IMR-90 (cell line): ENCODE results near the gene TMEM127. TPM values are rescaled to one million over a fixed set of nuclear protein-coding genes. Genes with fewer than 3 reads are reported as not detected.

ENCODE experiments used
- ATAC-seq: fragments of 200-7000 bp; cut with Tn5 transposase; 2 replicates; pipeline ENCODE4 v1.9.1; 2020; ENCODE audit warnings: low read depth, mild to moderate bottlenecking, moderate library complexity
- BruUV-seq: library from RNA; stranded (reverse); fragments of 400-500 nt; replicated peaks from 2 replicates; lab custom pipeline; 2021; lab: Mats Ljungman, UMichigan
- CTCF ChIA-PET: fragments of 300-600 bp; formaldehyde crosslinking; extraction: SDS; loops from one replicate; lab custom pipeline; 2021; ENCODE audit warnings: antibody characterized with exemption; lab: Yijun Ruan, JAX
- POLR2A ChIA-PET: fragments of 300-600 bp; sonication (Branson Sonifier 250); formaldehyde crosslinking; loops from one replicate; lab custom pipeline; 2022; ENCODE audit warnings: antibody characterized with exemption; ENCODE audit not compliant: unreplicated experiment; lab: Charles Lee
- DNase-seq: peaks from one replicate; pipeline ENCODE4 v3.0.0; 2013
- H2AFZ ChIP-seq: replicated peaks from 2 replicates; pipeline ENCODE3; 2013; ENCODE audit warnings: low read length, mild to moderate bottlenecking; ENCODE audit not compliant: poor library complexity
- H2AK5ac ChIP-seq: 2 replicates; pipeline ENCODE4 v1.6.1; 2013; ENCODE audit warnings: low read depth, low read length, inconsistent platforms
- H2AK9ac ChIP-seq: replicated peaks from 2 replicates; pipeline ENCODE3; 2013; ENCODE audit warnings: mild to moderate bottlenecking, low read depth, low read length, moderate library complexity; ENCODE audit not compliant: poor library complexity
- H2BK120ac ChIP-seq: 2 replicates; pipeline ENCODE4 v1.6.1; 2013; ENCODE audit warnings: low read depth, low read length, inconsistent platforms
- H2BK15ac ChIP-seq: 3 replicates; pipeline ENCODE4 v1.6.1; 2013; ENCODE audit warnings: low read depth, low read length, inconsistent platforms
- H2BK20ac ChIP-seq: 2 replicates; pipeline ENCODE4 v1.6.1; 2013; ENCODE audit warnings: low read depth, mild to moderate bottlenecking, inconsistent platforms, low read length, moderate library complexity
- H2BK5ac ChIP-seq: 2 replicates; pipeline ENCODE4 v1.6.1; 2013; ENCODE audit warnings: mild to moderate bottlenecking, low read depth, low read length, inconsistent platforms; ENCODE audit not compliant: poor library complexity, severe bottlenecking
- H3K14ac ChIP-seq: replicated peaks from 2 replicates; pipeline ENCODE4 v1.6.1; 2013; ENCODE audit warnings: low read depth, low read length, inconsistent platforms
- H3K18ac ChIP-seq: 2 replicates; pipeline ENCODE4 v1.6.1; 2013; ENCODE audit warnings: low read depth, low read length, control low read depth
- H3K23ac ChIP-seq: 2 replicates; pipeline ENCODE4 v1.6.1; 2013; ENCODE audit warnings: low read depth, low read length, inconsistent platforms
- H3K27ac ChIP-seq: 2 replicates; pipeline ENCODE4 v1.5.1; 2013; ENCODE audit warnings: mild to moderate bottlenecking, control low read depth, low read length; ENCODE audit not compliant: insufficient read depth
- H3K27me3 ChIP-seq: 2 replicates; pipeline ENCODE4 v1.6.1; 2013; ENCODE audit warnings: low read length; ENCODE audit not compliant: control insufficient read depth, insufficient read depth
- H3K36me3 ChIP-seq: 2 replicates; pipeline ENCODE4 v1.6.1; 2013; ENCODE audit warnings: low read length, mixed read lengths; ENCODE audit not compliant: control insufficient read depth, insufficient read depth
- H3K4ac ChIP-seq: 2 replicates; pipeline ENCODE4 v1.6.1; 2013; ENCODE audit warnings: low read depth, low read length, inconsistent platforms
- H3K4me1 ChIP-seq: 2 replicates; pipeline ENCODE4 v1.6.1; 2013; ENCODE audit warnings: low read length, mixed read lengths; ENCODE audit not compliant: control insufficient read depth, insufficient read depth
- H3K4me2 ChIP-seq: 2 replicates; pipeline ENCODE4 v1.6.1; 2013; ENCODE audit warnings: low read depth, mild to moderate bottlenecking, control low read depth, low read length, moderate library complexity
- H3K4me3 ChIP-seq: 2 replicates; pipeline ENCODE4 v1.5.1; 2013; ENCODE audit warnings: low read depth, mild to moderate bottlenecking, control low read depth, low read length, moderate library complexity; ENCODE audit not compliant: insufficient read depth
- H3K56ac ChIP-seq: 2 replicates; pipeline ENCODE4 v1.6.1; 2013; ENCODE audit warnings: low read length, inconsistent platforms; ENCODE audit not compliant: insufficient read depth; ENCODE audit errors: extremely low read depth
- H3K79me1 ChIP-seq, 2 experiments: 2 replicates each; pipeline ENCODE4 v1.6.1; 2013; ENCODE audit warnings: low read length in 2 of 2, inconsistent platforms in 1 of 2, low read depth in 1 of 2
- H3K9ac ChIP-seq: 2 replicates; pipeline ENCODE4 v1.6.1; 2013; ENCODE audit warnings: low read depth, low read length, control low read depth
- H3K9me1 ChIP-seq: 2 replicates; pipeline ENCODE4 v1.6.1; 2013; ENCODE audit warnings: low read length, inconsistent platforms; ENCODE audit not compliant: insufficient read depth
- H3K9me3 ChIP-seq: 2 replicates; pipeline ENCODE4 v1.6.1; 2013; ENCODE audit warnings: low read length; ENCODE audit not compliant: control insufficient read depth, insufficient read depth
- H4K20me1 ChIP-seq: 2 replicates; pipeline ENCODE4 v1.6.1; 2013; ENCODE audit warnings: low read length, inconsistent platforms; ENCODE audit not compliant: insufficient read depth
- H4K5ac ChIP-seq: 2 replicates; pipeline ENCODE4 v1.6.1; 2013; ENCODE audit warnings: mild to moderate bottlenecking, low read depth, low read length, control low read depth
- H4K8ac ChIP-seq, 2 experiments: 2 replicates each; pipeline ENCODE4 v1.6.1; 2013; ENCODE audit warnings: low read depth in 2 of 2, low read length in 2 of 2, control low read depth in 1 of 2, inconsistent platforms in 1 of 2
- H4K91ac ChIP-seq: 2 replicates; pipeline ENCODE4 v1.6.1; 2013; ENCODE audit warnings: low read depth, low read length, inconsistent platforms; ENCODE audit not compliant: insufficient read depth
- BHLHE40 ChIP-seq: fragments of 150-350 bp; IDR thresholded peaks from 2 replicates; pipeline ENCODE4 v1.6.1; 2016; ENCODE audit warnings: mild to moderate bottlenecking, low read depth, low read length
- CHD1 ChIP-seq: IDR thresholded peaks from 2 replicates; pipeline ENCODE4 v1.6.1; 2012; ENCODE audit warnings: low read depth, low read length, improper control_type of control experiment
- MAFK ChIP-seq: IDR thresholded peaks from 2 replicates; pipeline ENCODE4 v1.6.1; 2012; ENCODE audit warnings: low read depth, low read length, improper control_type of control experiment
- MAZ ChIP-seq: IDR thresholded peaks from 2 replicates; pipeline ENCODE4 v1.6.1; 2012; ENCODE audit warnings: low read depth, mild to moderate bottlenecking, low read length, improper control_type of control experiment, moderate library complexity, borderline replicate concordance
- MXI1 ChIP-seq: IDR thresholded peaks from 2 replicates; pipeline ENCODE4 v1.6.1; 2012; ENCODE audit warnings: low read depth, mild to moderate bottlenecking, low read length, moderate library complexity, borderline replicate concordance
- NFE2L2 ChIP-seq: fragments of 150-350 bp; IDR thresholded peaks from 2 replicates; pipeline ENCODE4 v1.6.1; 2016; ENCODE audit warnings: low read depth, mild to moderate bottlenecking, low read length
- POLR2A ChIP-seq: IDR thresholded peaks from 2 replicates; pipeline ENCODE4 v1.6.1; 2012; ENCODE audit warnings: mild to moderate bottlenecking, low read depth, low read length
- RAD21 ChIP-seq: IDR thresholded peaks from 2 replicates; pipeline ENCODE4 v1.6.1; 2012; ENCODE audit warnings: low read length, improper control_type of control experiment
- RCOR1 ChIP-seq: IDR thresholded peaks from 2 replicates; pipeline ENCODE4 v1.6.1; 2012; ENCODE audit warnings: mild to moderate bottlenecking, low read length, improper control_type of control experiment; ENCODE audit not compliant: insufficient replicate concordance
- SMC3 ChIP-seq: fragments of 150-350 bp; IDR thresholded peaks from 2 replicates; pipeline ENCODE4 v1.6.1; 2016; ENCODE audit warnings: low read depth, mild to moderate bottlenecking, antibody characterized with exemption, low read length, moderate library complexity
- WGBS, 2 experiments: methylation state at CpG; one replicate each; pipeline versions ENCODE4 v1.1.5 to v1.1.7; 2013; ENCODE audit warnings: missing lambda C conversion rate in 2 of 2; ENCODE audit not compliant: insufficient read length in 1 of 2; ENCODE audit errors: extremely low coverage in 2 of 2; 5-methylcytosine and 5-hydroxymethylcytosine counted together
- dilution Hi-C: fragments of 300-500 bp; cut with HindIII; formaldehyde crosslinking; loops from one replicate; pipeline ENCODE4 v1.14.3; 2018; ENCODE audit warnings: low sequenced_read_pairs; ENCODE audit not compliant: unreplicated experiment
- in situ Hi-C: fragments of 300-500 bp; cut with MboI; formaldehyde crosslinking; loops from 3 replicates; pipeline ENCODE4 v1.14.3; 2019; ENCODE audit warnings: low sequenced_read_pairs, inconsistent platforms, mixed read lengths
- intact Hi-C: fragments of 100-400 bp; cut with micrococcal nuclease; formaldehyde crosslinking; loops from 2 replicates; pipeline ENCODE4 v1.10.0; 2022
- polyA plus RNA-seq, 3 experiments: library from polyadenylated mRNA; depleted of rRNA; stranded (reverse); fragments of >200 nt; gene quantifications; 2 replicates each; pipeline ENCODE4 v1.2.3, GENCODE V29; 2012; ENCODE audit warnings: low replicate concordance in 1 of 3
- total RNA-seq: library from RNA; depleted of rRNA; stranded (reverse); fragments of >200 nt; gene quantifications from 2 replicates; pipeline ENCODE4 v1.2.3, GENCODE V29; 2012
- TF ChIP-seq, protein P1 (sequence below): conservative IDR thresholded peaks from 2 replicates; pipeline ENCODE4 v1.5.1; 2012; ENCODE audit warnings: mild to moderate bottlenecking, low read depth, low read length, improper control_type of control experiment
- TF ChIP-seq, protein P2 (sequence below): fragments of 150-350 bp; IDR thresholded peaks from 2 replicates; pipeline ENCODE4 v1.6.1; 2017; ENCODE audit warnings: mild to moderate bottlenecking, antibody characterized with exemption, low read length, low read depth

The TMEM127 gene
- total and polyA plus RNA-seq, 2 of the 4 experiments (the other 2 are of a cell fraction), result 35.7 to 47.6 TPM

GRCh38 chr2:96247896-96248295 is 17.9 kb downstream of the TMEM127 start:
- Histone ChIP-seq H3K79me1 (peaks cover 7 to 21% of the 10 kb centered on the region in 2 experiments; a peak in 3 of 4 replicates), H3K27ac (no peak overlapping the region), H2BK120ac (no peak overlapping the region), H3K14ac (no peak overlapping the region), H3K9me3 (peaks cover 2% of the 10 kb centered on the region; the same call in 1 of the 2 replicates), H3K27me3 (no peaks in the 10 kb centered on the region), H3K4me3 (no peak overlapping the region), H4K5ac (no peak overlapping the region), H3K36me3 (peaks cover 11% of the 10 kb centered on the region; the same call in 1 of the 2 replicates), H3K4ac (no peak overlapping the region), H2AFZ (no peak overlapping the region), H3K9me1 (peaks cover 29% of the 10 kb centered on the region), H4K91ac (no peak overlapping the region), H3K9ac (no peak overlapping the region), H3K18ac (no peak overlapping the region), H4K20me1 (peaks cover 7% of the 10 kb centered on the region), H2AK9ac (no peak overlapping the region), H2AK5ac (no peak overlapping the region), H3K56ac (no peak overlapping the region), H2BK20ac (no peak overlapping the region), H2BK5ac (no peak overlapping the region), H4K8ac (no peak overlapping the region), H3K4me2 (no peak overlapping the region), H3K4me1 (peaks cover 11% of the 10 kb centered on the region), H3K23ac (no peak overlapping the region), H2BK15ac (no peak overlapping the region)
- TF ChIP-seq, protein P1, sequence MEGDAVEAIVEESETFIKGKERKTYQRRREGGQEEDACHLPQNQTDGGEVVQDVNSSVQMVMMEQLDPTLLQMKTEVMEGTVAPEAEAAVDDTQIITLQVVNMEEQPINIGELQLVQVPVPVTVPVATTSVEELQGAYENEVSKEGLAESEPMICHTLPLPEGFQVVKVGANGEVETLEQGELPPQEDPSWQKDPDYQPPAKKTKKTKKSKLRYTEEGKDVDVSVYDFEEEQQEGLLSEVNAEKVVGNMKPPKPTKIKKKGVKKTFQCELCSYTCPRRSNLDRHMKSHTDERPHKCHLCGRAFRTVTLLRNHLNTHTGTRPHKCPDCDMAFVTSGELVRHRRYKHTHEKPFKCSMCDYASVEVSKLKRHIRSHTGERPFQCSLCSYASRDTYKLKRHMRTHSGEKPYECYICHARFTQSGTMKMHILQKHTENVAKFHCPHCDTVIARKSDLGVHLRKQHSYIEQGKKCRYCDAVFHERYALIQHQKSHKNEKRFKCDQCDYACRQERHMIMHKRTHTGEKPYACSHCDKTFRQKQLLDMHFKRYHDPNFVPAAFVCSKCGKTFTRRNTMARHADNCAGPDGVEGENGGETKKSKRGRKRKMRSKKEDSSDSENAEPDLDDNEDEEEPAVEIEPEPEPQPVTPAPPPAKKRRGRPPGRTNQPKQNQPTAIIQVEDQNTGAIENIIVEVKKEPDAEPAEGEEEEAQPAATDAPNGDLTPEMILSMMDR, result no peak
- no peak for TF ChIP-seq BHLHE40
- no peak for TF ChIP-seq POLR2A
- TF ChIP-seq, protein P2, sequence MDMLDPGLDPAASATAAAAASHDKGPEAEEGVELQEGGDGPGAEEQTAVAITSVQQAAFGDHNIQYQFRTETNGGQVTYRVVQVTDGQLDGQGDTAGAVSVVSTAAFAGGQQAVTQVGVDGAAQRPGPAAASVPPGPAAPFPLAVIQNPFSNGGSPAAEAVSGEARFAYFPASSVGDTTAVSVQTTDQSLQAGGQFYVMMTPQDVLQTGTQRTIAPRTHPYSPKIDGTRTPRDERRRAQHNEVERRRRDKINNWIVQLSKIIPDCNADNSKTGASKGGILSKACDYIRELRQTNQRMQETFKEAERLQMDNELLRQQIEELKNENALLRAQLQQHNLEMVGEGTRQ, result no peak
- TF ChIP-seq RAD21, result no peak
- no peak for TF ChIP-seq CHD1
- no peak for TF ChIP-seq NFE2L2
- TF ChIP-seq MAFK, result no peak
- TF ChIP-seq SMC3, result no peak
- TF ChIP-seq MXI1, result no peak
- no peak for TF ChIP-seq MAZ
- TF ChIP-seq RCOR1, result no peak
- DNase-seq (no peak), ATAC-seq (no peak)
- ChIA-PET CTCF (no interaction called here), POLR2A (no interaction called here)
- no TSS peak for BruUV-seq
- intact Hi-C loops (no loop called here), in situ Hi-C loops (no loop called here), dilution Hi-C loops (no loop called here)
- no CpG with 5 or more reads among the region's 5 CpGs for WGBS, 2 experiments
